GM11168 (cell line): ENCODE results near the gene RETREG1.
"Not testable (repeated sequence)": the region's sequence is repeated elsewhere in the genome, so short reads cannot be mapped to it uniquely, and the experiment has no call there.

Experiments used
- in situ Hi-C: fragments of 300-500 bp; cut with MboI; formaldehyde crosslinking; loops from one replicate; pipeline ENCODE4 v1.12.0; 2022; ENCODE audit warnings: low sequenced_read_pairs; ENCODE audit not compliant: unreplicated experiment

RETREG1 gene

DNA sequence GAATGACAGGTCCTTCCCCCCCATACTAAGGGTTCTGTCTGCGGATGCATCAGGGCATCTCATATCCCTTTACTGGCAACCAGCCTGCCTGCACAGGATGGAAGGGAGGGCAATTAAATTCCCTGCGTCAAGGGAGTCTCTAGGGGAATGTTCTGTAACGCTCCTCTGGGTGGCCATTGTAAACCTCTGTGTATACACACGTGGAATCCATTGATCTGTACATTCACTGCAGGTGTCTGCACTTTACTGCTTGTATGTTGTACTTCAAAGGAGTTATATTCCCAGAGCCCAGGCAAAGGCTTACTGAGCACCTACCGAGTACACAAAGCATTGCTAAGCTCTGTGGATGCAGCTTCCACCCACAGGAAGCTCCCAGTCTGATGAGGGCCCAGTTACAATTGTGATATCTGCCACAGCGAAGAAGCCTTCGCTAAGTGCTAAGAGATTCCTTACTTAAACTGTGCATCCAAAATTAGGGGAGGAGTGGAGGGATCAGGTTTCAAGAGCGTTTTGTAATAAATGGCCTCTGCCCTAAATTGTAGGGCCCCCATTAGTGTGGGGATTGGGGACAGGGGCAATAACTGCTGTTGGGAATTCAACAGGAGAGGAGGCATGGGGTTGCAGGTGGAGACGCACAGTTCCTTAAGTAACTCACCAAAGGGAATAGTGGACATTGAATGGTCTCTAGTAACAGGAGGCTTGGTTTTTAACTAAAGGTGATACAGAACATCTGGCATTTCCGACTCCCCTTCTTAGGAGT, 1.5 kb upstream of the RETREG1 start:
- in situ Hi-C loops = no loop called here

DNA sequence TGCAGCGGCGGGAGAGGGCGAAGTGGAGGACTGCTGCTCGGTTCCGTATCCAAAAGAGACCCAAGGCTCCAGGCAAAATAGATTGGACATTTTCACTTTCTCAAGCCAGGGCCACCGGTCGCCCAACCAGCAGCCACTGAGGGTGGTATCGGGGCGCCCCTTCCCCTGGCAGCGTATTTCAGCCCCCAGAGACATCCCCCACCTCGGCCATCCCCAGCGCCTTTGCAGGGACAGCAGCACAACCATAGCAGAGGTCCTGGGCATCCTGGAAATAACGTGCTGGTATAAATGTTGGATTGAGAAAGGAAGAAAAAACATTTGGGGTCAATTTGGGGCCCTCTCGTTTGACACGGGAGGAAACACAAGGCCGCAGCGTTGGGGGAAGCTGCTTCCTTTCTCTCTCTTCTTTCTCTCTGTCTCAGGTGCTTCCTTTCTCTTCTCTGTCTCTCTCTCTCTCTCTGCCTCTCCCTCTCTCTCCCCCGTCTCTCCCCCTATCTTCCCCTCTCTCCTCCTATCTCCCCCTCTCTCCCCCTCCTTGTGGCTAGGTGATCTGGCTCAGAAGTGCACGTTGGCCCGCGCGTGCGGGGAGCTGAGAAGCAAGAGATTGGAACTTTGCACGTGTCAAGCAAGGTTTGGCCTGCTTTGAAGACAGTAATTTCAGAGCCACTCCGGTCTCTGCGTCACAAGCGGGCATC, 624 bp upstream of the RETREG1 start:
- in situ Hi-C loops = no loop called here

DNA sequence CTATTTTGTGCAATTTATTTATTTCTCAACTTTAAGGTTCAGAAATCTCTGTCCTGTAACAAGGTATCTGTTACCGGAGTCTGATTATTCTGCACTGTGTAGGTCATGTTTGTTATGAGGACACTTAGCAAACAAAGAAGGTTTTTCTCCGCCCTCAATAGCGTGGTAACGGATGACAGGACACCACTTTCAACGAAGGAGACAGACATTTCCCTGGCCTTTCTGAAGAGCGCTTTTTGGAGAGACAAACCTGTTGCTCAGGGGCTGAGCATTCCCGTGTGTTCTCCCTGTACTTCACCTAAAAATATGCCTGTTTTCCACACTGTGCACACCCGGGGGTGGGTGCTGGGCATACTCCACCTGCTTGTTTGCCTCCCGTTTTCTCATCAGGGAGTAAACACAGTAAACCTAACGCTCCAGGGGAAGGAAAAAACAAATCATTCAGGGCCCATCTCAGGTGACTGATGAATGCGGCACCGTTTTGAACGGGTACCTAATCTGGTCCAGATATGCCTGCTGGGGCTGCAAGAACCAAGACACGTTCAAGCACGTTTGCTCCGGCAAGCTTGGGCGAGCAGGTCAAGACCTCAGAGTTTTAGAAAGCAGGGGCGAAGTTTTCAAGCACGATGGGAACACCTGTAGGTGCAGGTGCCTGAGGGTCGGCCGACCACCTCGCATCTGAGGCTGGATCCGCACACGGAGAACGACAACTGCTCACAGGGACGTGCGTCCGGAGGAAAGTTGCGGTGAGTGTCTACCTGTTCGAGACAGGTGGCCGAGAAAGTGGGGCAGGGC, 859 bp downstream of the RETREG1 start:
- in situ Hi-C loops = no loop called here

DNA sequence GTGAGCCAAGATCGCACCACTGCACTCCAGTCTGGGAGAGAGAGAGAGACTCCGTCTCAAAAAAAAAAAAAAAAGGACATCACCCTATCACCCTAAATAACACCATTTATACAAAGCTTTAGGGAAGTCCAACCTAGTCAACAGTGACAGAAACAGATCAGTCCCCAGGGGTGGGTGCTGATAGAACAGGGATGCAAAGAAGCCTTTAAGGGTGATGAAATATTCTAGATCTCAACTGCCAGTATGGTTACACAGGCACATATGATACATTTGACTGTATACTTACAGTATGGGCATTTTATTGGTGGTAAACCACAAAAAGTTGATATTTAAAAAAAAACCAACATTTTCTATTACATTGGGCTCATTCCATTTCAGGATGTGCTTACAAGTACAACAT, 4.8 kb downstream of the RETREG1 start:
- in situ Hi-C loops = no loop called here

DNA sequence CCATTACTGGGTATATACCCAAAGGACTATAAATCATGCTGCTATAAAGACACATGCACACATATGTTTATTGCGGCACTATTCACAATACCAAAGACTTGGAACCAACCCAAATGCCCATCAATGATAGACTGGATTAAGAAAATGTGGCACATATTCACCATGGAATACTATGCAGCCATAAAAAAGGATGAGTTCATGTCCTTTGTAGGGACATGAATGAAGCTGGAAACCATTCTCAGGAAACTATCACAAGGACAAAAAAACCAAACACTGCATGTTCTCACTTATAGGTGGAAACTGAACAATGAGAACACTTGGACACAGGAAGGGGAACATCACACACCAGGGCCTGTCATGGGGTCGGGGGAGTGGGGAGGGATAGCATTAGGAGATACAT, 5.9 kb downstream of the RETREG1 start:
- in situ Hi-C loops = not testable (repeated sequence)

DNA sequence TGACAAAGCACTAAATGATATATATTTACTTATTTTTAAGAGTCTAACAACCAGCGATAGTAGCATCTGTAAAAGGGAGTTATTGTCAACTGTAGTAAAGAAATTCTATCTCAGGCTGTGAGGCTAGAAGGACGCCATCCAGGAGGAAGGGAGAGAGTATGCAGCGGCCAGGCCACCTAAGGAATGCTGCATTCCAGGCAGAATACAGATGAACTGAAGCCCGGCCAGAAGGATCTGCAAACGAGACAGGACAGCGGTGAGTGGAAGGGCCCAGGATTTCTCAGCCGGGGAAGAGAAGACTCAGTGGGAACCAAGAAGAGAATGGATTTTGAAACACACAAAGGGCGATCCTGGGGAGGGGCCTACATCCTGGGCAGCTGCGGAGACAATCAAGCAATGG, 7.4 kb downstream of the RETREG1 start:
- in situ Hi-C loops = no loop called here

DNA sequence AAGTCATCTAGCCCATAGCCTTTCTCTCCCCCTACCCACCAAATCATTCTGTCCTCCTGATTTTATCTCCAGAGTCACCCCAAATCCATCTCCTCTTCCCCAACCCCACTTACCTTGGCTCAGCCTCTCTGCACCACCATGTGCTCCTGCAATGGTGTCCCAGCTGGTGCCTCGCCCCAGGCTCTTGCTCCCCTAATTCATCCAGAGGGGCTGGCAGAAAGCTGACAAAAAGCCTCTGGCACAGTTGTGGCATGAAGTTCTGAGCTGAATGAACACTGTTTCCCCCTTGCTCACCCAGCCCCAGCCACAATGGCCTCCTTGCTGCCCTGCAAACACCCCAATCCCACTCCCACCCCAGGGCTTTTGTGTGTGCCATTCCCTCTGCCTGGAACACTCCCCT, 10.2 kb downstream of the RETREG1 start:
- in situ Hi-C loops = no loop called here

DNA sequence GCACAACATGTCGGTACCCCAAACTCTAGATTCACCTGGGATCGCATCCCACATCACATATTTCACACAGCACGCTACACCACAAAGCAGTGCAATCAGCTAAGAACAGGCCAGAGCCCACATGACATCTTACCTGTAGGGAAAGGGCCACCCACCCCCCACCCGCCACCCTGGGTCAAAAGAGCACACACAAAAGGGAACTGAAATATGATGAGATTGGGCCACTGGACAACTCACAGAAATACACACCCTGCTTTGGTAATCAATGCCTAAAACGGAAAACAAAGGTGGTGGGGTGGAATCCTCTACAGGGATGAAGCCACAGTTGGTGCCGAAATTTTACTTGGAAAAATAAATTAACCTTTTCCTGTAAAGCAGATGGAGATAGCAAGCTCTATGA, 13.1 kb downstream of the RETREG1 start:
- in situ Hi-C loops = no loop called here

DNA sequence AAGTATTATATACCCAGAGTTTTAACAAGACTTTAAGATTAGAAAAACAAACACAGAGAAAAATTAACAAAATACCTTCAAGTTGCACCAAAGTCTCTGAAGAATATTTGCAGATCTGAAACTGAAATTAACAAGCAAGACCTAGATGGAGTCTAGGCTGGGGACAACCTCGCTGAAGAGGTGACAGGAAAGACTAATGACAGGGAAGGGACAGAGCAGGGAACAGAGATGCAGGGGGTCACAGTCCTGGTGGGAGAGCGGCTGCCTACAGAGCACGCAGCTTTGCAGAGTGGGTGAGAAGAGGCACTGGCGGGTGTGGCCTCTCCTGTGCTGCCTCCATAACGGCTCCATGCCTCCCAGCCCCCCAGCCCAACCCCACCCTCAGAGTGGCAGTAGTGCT, 13.5 kb downstream of the RETREG1 start:
- in situ Hi-C loops = no loop called here

DNA sequence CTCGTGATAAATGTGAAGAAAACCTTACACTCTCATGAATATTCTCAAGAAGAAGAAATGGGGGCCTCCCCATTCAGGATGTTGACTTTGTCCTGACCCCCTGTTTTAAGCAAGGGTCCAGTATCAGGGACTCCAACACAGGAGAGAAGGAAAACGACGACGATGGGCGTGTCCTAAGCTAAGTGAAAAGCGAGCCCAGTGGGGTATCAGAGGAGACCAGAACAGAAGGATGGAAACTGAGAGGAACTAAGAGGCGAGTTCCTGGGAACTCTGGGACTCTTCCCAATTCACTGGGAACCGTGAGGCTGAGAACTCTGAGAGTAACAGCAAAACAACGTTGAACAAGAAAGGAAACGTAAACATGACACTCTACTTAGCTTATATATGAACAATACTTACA, 14.6 kb downstream of the RETREG1 start:
- in situ Hi-C loops = no loop called here

DNA sequence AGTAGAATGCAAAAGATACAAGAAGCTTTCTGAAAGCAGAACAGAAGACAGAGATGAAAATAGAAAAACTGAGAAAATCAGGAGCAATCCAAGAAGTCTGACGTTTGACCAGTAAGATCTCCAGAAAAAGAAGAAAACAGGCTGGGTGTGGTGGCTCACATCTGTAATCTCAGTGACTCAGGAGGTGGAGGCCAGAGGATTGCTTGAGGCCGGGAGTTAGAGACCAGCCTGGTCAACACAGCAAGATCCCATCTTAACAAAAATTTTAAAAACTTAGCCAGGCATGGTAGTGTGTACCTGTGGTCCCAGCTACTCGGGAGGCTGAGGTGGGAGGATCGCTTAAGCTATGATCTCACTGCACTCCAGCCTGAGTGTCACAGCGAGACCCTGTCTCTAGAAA, 15.9 kb downstream of the RETREG1 start:
- in situ Hi-C loops = no loop called here

DNA sequence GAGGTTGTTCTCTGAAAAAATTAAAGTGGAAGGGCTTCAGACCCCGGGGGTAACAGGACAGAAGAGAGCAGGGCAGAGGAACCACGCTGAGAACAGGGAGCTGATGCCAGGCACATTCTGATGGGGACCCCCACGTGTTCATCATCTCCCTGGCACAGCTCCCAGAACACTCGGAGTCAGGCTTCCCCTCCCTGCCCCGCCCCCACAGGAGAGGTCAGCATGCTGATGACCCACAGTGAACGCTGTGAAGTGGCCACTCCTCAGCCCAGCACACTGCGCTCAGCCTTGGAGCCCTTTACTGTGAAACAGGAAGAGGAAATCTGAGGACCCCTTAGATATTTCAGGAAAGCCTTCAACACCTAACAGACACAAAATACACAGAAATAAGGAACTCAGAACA, 16.4 kb downstream of the RETREG1 start:
- in situ Hi-C loops = no loop called here

DNA sequence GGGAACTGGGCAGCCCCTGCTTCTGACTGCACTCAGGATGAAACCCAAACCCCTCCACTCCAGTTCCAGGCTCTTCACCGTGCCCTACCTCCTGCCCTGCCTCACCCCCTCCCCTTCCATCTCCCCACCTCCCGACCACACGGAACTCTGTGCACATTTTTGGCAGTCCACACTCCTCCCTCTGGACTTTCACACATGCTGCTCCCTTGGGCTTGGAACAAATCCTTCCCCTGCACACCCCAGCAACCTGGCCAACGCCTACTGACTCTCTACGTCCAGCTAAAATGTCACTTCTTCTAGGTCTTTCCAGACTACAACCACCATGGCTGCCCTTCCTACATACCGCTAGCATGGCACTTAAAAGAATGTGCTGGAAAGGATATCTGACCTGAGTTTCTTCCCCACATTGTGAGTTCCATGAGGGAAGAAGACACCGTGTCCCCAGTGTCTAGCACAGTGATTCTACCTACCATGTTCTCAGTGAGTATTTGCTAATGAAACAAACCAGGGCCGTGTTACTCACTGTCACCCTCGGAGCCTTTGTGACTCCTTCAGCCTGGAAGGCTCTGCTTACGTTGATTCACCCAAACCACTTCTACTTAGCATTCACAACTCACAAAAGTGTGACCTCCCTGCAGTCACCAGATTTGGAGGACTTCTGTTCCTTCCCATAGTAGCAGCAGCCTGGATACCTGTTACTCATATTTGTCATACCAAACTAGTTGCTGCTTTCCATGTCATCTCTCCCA, 18.7 kb downstream of the RETREG1 start:
- in situ Hi-C loops = no loop called here

DNA sequence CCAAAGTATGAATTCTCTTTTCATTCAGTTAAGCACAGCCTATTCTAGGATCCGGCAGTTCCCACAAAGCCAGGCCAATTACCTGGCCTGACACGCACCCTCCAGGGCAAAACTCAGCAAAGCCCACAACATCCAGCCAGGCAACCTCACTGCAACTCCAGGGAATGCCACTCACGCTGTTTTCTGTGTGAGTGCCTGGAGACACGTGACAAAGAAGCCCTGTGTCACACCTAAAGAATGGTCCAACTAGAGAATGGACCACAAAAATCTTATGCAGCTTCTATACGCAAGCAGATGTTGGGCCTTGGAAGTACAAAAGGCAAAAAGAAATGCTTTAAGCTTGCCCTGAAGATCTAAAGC, 20.2 kb downstream of the RETREG1 start:
- in situ Hi-C loops = no loop called here

DNA sequence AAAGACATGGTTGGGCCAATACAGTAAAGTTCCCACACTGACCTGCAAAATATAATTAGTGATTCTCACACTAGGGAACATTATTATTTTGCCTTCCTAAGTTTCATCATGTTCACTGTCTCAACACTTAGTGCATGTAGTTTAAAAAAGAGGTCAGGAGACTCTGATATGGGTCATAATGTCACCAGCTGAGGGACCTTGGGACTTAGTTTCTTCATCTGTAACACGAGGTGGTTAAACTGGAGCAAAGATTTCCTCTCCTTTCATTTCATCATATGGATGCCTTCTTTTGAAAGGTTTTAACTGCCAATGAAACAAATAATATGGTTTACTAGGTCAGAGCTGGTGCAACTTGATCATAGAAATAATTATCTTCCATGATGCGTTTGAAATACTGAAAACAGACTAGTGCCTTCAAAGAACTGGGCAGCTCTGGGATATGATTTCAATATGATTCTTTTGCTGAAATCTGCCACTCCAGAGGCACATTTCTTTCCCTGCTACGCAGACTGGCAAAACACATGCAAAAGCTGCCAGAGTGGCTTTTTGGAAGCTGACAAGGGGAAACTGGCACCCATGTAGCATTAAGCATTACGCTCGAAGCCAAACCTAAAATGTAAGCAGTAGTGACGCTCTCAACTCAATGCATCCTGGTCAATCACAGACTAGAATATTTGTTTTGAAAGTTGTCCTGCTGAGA, 20.8 kb downstream of the RETREG1 start:
- in situ Hi-C loops = no loop called here

DNA sequence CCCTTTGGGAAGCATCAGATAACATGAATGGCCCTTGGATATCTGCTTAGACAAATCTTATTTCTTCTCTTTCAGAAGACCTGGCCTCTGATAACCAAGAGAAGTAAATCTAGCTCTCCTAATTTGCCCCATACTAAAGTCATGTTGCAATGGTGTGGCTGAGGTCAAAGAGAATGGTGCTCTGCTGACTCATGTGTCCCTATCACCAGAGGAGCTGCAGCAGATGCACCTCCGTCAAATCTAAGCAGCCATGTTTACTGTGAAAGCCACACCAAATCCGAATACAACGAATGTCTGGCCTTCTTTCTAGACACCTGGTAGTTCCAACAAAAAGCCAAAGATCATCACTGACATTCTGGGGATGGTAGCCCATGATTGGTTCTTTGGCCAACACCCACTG, 23.2 kb downstream of the RETREG1 start:
- in situ Hi-C loops = no loop called here

DNA sequence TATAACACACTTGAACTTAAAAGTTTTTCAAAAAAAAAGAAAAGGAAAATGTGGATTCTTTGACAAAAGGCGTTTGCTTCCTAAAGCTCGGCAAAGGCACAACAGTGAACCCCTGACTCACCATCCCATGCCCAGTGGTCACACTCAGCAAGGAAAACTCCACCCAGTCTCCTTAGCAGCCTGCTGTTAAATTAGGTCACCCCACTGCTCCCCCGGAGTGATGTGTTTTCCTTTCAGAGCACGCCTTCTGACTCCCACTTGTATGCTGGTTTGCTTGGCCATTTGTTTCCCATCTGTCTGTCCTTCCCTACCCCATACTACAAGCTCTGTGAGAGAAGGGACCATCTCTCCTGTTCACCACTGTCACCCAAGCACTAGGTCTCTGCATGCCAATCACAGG, 23.8 kb downstream of the RETREG1 start:
- in situ Hi-C loops = no loop called here

DNA sequence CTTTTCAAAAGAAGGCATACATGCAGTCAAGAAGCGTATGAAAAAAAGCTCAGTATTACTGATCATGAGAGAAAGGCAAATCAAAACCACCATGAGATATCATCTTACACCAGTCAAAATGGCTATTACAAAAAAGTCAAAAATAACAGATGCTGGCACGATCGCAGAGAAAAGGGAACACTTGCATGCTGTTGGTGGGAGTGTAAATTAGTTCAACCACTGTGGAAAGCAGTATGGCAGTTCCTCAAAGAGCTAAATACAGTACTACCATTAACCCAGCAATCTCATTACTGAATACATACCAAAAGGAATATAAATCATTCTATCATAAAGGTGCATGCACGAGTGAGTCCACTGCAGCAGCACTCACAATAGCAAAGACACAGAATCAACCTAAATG, 24.5 kb downstream of the RETREG1 start:
- in situ Hi-C loops = no loop called here

DNA sequence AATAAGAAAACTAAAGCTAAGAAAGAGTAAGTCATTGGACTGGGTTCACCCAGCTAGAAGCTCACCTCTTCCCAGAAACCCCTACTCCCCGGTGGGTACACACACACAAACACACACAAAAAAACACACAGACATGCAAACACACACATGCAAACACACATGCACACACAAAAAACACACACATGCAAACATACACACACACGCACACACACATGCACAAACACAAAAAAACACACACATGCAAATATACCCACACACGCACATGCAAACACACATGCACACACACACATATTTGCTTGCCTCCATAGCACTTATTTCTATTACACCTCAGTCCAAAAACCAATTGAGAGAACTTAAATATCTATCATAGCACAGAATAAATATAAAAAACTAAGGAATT, 26.1 kb downstream of the RETREG1 start:
- in situ Hi-C loops = no loop called here

DNA sequence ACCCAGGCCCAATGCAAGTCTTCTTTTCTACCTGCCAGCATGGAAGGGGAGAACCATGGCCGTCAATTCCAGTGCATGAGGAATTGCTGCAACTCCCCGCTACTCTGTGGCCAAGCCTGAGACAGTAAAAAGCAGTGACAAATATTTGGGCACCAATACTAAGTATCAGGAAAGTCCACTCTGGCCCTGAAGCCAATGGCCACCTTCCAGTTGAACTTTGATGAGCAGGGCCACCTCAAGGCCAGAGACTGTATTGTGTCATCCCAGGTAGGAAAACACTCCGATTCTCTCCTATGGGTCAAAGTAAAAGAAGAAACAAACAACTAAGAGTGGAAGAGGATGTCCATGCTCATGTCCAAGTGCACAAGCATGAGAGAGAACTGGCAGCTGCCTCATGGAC, 27.1 kb downstream of the RETREG1 start:
- in situ Hi-C loops = no loop called here
